Mammary epithelial cell (primary cell): Measurements from ENCODE around the gene TSPAN3.

ENCODE experiments used
- EZH2 ChIP-seq: IDR thresholded peaks from 2 replicates; pipeline ENCODE4 v1.6.1; 2012; ENCODE audit warnings: low read length, inconsistent platforms, borderline replicate concordance
- TF ChIP-seq, protein P1 (sequence below), 2 donors: IDR thresholded peaks in 1 of 2; conservative IDR thresholded peaks in 1 of 2; 2 replicates each; pipeline ENCODE4 v1.5.1; 2011 to 2012; ENCODE audit warnings: inconsistent platforms in 2 of 2, low read length in 2 of 2, mild to moderate bottlenecking in 2 of 2, control low read depth in 1 of 2, low read depth in 1 of 2; ENCODE audit not compliant: insufficient read depth in 1 of 2; ENCODE audit errors: extremely low read depth in 1 of 2

DNA sequence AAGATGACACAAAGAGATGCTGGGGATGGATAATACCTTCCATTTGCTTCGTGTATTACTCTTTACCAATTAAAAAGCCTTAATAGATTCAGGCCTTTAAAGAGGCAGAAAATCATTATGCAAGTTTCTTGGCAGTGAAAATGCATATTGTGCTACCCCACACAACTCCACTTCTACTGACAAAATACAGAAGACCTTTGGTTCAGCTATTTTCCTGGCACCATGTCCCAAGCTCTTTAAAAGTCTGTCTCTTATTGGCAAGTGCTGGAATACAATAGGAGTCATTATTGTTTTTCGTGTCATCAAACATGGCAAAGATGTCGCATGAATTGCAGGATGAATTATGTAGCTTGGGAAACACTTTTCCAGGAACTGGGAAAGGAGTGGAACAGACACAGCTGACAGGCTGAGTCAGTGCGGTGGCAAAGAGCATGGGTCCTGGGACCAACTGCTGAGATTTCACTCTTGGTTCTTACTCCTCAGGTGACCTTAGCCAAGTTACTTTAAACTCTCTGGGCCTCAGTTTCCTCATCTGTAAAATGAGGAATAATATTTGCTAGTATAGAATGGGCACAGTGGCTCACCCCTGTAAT, 5.5 kb upstream of the TSPAN3 start:
- TF ChIP-seq, protein P1, sequence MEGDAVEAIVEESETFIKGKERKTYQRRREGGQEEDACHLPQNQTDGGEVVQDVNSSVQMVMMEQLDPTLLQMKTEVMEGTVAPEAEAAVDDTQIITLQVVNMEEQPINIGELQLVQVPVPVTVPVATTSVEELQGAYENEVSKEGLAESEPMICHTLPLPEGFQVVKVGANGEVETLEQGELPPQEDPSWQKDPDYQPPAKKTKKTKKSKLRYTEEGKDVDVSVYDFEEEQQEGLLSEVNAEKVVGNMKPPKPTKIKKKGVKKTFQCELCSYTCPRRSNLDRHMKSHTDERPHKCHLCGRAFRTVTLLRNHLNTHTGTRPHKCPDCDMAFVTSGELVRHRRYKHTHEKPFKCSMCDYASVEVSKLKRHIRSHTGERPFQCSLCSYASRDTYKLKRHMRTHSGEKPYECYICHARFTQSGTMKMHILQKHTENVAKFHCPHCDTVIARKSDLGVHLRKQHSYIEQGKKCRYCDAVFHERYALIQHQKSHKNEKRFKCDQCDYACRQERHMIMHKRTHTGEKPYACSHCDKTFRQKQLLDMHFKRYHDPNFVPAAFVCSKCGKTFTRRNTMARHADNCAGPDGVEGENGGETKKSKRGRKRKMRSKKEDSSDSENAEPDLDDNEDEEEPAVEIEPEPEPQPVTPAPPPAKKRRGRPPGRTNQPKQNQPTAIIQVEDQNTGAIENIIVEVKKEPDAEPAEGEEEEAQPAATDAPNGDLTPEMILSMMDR (conservative IDR thresholded peaks at IDR 0.05 in 1 of 2, IDR thresholded peaks at IDR 0.05 in 1 of 2; ENCODE audit: extremely low read depth in 1 of 2, insufficient read depth in 1 of 2, low read depth in 1 of 2, low read length in 2 of 2), result no peak
- no peak for TF ChIP-seq EZH2
